G401 (cell line): ENCODE data around the gene SCML2. TPM values are rescaled to one million over a fixed set of nuclear protein-coding genes. Genes with fewer than 3 reads are reported as not detected.
"Not testable (repeated sequence)": the region's sequence is repeated elsewhere in the genome, so short reads cannot be mapped to it uniquely, and the experiment has no call there.

Experiments used
- DNase-seq: peaks from one replicate; pipeline ENCODE4 v3.0.0-alpha.2; 2015; ENCODE audit warnings: low spot score
- in situ Hi-C: cut with HindIII; loops from 2 replicates; pipeline ENCODE4 v1.10.0; 2016; ENCODE audit warnings: low sequenced_read_pairs, mixed read lengths
- total RNA-seq: library from RNA; depleted of rRNA; stranded (reverse); fragments of >200 nt; shearing (Covaris generic); gene quantifications from 2 replicates; pipeline ENCODE4 v1.2.3, GENCODE V29; 2014; rRNA removed

Gene SCML2
- total RNA-seq: 6.2 and 9.3 TPM in 2 replicates

GRCh38 chrX:18354369-18355223 lies at the start of gene SCML2:
Gene SCML2, minus strand, starts transcription at chrX:18354688. Its CDS starts 20,617 bp downstream, at chrX:18334071.
- in situ Hi-C loops: no loop called here
- DNase-seq: peak; percentile 24

- DNase-seq: no peak
Measured at GRCh38 chrX:18401848-18402213, 47.3 kb upstream of the SCML2 start.

DNA sequence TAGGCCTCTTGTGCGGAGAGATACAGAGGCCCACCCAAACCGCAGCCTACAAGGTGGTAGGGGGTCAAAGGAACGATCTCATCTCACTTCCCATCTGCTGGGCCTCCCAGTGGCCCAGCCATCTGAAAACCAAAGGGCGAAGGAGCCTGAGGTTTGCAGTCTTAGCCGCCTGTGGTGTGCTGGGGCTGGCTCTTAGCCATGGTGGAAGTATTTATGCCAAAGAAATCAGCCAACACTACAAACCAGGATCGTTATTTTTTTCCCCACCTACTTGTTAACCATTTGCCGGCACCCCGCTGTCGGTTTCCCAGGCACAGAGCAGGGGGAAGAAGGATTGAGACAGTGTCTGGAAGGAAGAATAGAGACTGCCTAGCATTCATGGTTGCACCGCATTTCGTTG lies 40.0 kb upstream of the SCML2 start:
- DNase-seq: no peak
- in situ Hi-C loops: no loop called here

More at GRCh38 chrX:18401848-18402213, 47.3 kb upstream of the SCML2 start:
- in situ Hi-C loops: no loop called here

DNA sequence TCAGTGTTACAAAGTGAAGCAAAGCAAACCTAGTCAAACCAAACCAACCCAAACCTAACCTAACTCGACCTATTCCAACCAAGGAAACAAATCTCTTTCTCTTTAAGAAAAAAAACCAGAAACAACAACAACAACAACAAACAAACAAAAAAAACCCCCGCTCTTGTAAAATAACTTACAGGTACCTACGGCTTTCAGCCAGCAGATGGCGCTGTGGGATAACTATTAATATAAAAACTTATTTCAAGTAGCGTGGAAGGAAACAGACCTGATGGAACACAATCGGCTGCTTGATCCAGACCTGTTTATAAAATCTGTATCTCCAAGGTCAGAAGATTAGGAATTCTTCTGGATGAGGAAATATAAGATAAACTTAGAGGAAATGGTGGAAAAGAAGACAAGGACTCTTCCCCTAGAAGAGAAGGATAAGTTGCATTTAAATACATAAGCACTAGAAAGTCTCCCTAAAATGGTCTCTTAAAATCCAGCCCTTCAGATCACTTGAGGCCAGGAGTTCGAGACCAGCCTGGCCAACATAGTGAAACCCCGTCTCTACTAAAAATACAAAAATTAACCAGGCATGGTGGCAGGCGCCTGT lies 36.6 kb upstream of the SCML2 start:
- in situ Hi-C loops: no loop called here
- peak; percentile 72 for DNase-seq

- in situ Hi-C loops: no loop called here
- DNase-seq: no peak
Measured at GRCh38 chrX:18389966-18390365, 35.5 kb upstream of the SCML2 start.

GRCh38 chrX:18377796-18378195 lies 23.3 kb upstream of the SCML2 start:
- DNase-seq: no peak
- in situ Hi-C loops: no loop called here

DNA sequence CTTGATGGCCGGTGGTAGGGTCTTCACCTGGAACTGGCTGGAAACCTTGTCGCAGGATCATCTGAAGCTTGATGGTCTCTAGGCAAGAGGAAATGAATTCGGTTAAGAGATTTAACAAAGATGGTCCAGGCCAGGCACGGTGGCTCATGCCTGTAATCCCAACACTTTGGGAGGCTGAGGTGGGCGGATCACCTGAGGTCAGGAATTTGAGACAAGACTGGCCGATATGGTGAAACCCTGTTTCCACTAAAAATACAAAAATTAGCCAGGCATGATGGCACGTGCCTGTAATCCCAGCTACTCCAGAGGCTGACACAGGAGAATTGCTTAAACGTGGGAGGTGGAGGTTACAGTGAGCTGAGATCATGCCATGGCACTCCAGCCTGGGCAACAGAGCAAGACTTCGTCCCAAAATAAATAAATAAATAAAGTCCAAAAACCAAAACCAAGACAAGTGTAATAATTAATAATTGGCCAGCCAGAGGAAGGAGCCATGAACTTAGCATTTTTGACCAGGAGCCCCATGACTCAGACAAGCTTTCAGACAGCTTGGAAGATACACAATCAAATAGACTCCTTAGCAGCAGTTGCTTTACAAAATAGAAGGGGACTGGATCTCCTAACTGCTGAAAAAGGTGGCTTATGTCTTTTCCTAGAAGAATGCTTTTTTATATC lies 20.8 kb upstream of the SCML2 start:
- in situ Hi-C loops, DNase-seq: not testable (repeated sequence)

GRCh38 chrX:18369096-18369495 lies 14.6 kb upstream of the SCML2 start:
- in situ Hi-C loops, DNase-seq: not testable (repeated sequence)

- in situ Hi-C loops: no loop called here
- DNase-seq: no peak
Measured at GRCh38 chrX:18368402-18368801, 13.9 kb upstream of the SCML2 start.

DNA sequence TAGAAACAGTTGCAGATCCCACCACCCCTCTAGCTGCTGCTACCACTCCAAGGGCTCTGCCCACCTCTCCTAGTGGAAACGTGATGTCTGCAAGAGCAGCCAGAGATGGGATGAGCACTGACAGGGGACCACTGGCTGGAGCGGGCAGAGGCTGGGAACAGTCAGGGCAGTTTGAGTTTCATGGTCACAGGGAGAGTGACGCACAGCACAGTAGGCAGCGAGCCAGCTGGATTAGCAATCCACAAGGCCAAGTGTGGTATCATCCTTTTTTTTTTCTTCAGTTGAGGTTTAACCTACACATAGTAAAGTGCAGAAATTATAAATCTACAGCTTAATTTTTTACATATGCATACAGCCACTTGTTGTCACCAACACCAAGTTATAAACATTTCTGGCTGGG lies 6.4 kb upstream of the SCML2 start:
- no peak for DNase-seq
- in situ Hi-C loops: no loop called here

- in situ Hi-C loops: no loop called here
- no peak for DNase-seq
Measured at GRCh38 chrX:18353931-18354368, 538 bp downstream of the SCML2 start.

DNA sequence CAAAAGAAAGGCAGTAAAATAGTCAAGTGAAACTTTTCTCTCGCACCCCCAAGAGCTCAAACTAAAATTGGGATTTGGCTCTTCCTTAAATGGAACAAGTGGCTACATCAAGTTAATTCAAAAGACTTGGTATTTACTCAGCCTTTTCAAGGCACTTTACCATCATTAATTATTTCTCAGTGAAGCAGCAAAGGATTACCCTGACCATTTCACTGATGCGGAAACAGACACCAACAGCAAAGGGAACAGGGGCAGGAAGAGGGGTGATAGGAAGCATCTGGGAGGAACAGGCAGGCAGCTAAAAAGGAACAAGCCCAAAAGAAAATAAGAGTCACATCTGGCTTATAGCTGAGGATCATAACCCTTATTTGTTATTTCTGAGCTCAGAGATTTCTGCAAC lies 2.7 kb downstream of the SCML2 start:
- DNase-seq: no peak
- in situ Hi-C loops: no loop called here

DNA sequence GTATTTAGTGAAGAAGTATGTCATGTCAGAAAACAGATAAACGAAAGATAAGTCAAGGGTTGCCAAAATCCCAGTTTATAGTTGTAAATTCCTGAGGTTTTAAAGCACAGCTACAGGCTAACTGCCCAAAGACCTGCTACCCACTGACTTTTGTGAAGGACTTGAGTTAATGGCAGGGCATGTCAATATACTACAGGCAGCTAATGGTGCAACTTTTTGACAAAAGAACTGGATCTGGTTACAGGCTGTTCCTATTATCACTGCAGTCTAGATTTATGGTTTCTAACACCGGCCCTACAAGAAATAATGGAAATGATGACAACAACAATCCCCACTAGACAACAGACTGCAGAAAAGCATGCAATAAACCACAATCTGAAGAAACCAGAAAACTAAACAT lies 6.4 kb downstream of the SCML2 start:
- DNase-seq: no peak
- in situ Hi-C loops: no loop called here

DNA sequence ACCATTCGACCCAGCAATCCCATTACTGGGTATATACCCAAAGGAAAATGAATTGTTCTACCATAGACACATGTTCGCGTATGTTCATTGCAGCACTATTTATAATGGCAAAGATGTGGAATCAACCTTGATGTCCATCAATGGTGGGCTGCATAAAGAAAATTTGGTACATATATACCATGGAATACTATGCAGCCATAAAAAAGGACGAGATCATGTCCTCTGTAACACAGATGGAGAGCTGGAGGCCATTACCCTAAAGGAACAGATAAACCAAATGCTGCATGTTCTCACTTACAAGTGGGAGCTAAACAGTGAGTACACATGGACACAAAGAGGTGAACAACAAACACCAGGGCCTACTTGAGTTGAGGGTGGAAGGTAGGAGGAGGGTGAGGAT lies 45.1 kb downstream of the SCML2 start:
- in situ Hi-C loops: no loop called here
- no peak for DNase-seq

DNA sequence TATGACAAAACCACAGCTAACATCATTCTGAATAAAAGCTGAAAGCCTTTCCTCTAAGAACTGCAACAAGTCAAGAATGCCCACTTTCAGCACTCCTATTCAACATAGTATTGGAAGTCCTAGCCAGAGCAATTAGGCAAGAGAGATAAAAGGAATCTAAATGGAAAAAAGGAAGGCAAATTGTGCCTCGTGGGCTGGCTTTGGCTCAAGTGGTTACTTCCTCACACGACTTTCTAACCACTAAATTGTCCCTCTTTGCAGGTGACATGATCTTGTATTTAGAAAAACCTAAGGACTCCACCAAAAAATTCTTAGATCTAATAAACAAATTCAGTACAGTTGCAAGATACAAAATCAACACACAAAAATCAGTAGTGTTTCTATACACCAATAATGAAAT lies 57.2 kb downstream of the SCML2 start:
- in situ Hi-C loops: no loop called here
- no peak for DNase-seq

DNA sequence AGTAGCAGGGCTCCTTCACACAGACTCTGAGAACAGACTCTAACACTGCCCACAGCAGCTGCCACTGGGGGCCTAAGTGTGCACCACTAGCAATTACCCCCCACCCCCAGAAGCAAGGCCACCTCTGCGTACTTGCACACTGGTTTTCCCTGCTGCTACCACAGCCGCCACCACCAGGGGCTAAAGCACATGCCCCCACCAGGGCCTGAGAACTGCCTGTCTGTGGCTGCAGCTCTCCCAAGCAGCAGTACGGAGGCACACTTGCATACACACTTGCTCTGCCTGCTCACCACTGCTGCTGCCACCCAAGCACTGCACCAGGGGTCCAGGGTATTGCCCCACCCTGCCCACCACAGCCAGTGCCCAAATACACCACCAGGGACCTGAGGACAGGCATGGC lies 59.6 kb downstream of the SCML2 start:
- no peak for DNase-seq
- in situ Hi-C loops: no loop called here

DNA sequence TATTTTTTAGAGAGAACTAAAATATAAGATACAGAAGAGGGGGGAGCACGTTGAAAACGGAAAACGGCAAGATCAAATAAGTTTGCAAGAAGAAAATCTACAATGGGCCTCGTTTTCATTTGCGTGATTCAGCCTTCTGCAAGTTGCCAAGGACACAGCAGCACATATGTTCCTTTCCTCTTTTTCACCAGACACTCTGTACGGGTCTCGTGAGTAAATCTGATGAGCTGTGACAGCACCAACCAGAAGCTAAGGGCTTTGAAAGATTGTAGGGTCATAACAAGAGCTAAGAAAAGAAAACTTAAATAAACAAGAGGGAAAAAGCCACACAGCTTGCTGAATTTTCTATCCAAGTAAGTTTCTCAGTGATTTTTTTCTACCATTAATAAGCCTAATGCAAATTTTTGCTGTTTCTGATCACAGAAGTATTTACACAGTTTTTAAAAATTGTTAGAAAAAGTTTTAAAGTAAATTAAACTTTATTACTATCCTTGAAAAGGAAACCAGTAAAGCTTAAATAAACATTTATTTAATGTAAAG lies 63.4 kb downstream of the SCML2 start:
- in situ Hi-C loops: no loop called here
- DNase-seq: no peak

- in situ Hi-C loops: no loop called here
- DNase-seq: no peak
Measured at GRCh38 chrX:18290200-18290599, 64.3 kb downstream of the SCML2 start.

DNA sequence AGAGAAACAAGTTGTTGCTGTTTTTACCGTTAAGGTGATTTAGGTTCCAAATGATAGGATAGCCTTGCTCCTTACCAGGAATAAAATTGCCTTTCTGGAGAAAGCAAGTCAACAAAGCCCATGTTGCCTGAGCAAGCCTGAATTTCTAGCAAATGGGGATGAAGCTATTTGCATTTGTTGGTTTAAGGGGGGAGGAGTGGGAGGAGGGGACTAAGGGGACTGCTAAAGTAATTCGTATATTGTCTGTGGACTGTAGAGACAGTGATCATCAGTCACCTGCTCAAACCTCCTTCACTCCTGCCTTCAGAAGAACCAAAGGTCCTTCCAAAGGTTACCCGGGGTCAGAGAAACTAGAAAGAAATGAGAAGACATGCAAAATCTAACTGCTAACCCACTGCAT lies 65.8 kb downstream of the SCML2 start:
- peak; percentile 16 for DNase-seq
- in situ Hi-C loops: no loop called here

GRCh38 chrX:18286322-18286831 lies 68.1 kb downstream of the SCML2 start:
- in situ Hi-C loops: no loop called here
- DNase-seq: peak; percentile 6
